DMS153 treated with DMSO at 0.1 percent for 48 hours (cell line): ENCODE measurements around the gene TPX2.

Experiments
- DNase-seq: peaks from one replicate; lab custom pipeline; 2025; ENCODE audit not compliant: unreplicated experiment; lab: John Stamatoyannopoulos, UW

Gene TPX2

GRCh38 chr20:31848088-31848999 is 109.3 kb downstream of the TPX2 start:
- DNase-seq, result no peak

DNA sequence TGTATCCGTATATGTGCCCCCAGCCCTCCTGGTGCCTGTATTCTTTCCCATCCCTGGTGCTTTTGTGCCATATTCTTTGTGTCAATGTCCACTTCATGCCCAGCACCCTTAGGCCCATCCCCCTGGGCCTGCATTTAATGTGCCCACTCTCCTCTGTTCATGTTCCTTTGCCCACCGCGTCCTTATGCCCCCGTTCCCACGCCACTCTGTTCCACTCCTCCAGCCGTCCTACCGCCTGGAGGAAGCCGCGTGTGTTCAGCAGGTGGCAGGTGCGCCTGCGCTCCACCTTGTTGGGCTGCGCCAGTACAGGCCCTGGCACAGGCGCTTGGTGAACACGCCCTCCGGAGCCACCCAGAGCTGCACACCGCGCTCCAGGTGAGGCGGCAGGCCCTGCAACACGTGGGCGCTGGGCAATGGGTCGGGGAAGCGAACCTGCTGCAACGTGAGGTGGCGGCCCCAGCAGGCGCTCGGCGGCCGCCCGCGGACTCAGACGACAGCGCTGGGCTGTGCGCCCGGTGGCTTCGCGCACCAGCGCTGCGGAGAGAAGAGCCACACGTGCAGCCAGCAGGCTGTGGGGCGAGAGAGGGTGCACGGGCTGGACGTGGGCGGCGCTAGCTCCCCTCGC is 110.3 kb downstream of the TPX2 start:
- DNase-seq, result peak; percentile 32
